H9 (cell line): ENCODE results near the gene SSBP3. TPM values are rescaled to one million over a fixed set of nuclear protein-coding genes. Genes with fewer than 3 reads are reported as not detected.

Experiments used
- DNase-seq: peaks from one replicate; pipeline ENCODE4 v3.0.0-alpha.2; 2017
- H2AFZ ChIP-seq: one replicate; pipeline ENCODE4 v1.6.1; 2013; ENCODE audit warnings: mild to moderate bottlenecking, low read length, control low read depth, moderate library complexity
- H2AK5ac ChIP-seq: 2 replicates; pipeline ENCODE4 v1.6.1; 2013; ENCODE audit warnings: low read length, control low read depth, mixed read lengths; ENCODE audit not compliant: insufficient read length
- H2BK120ac ChIP-seq: one replicate; pipeline ENCODE4 v1.6.1; 2013; ENCODE audit warnings: low read depth, mild to moderate bottlenecking, low read length, control low read depth, inconsistent platforms; ENCODE audit not compliant: poor library complexity, severe bottlenecking
- H2BK12ac ChIP-seq: 2 replicates; pipeline ENCODE4 v1.6.1; 2013; ENCODE audit warnings: low read length, control low read depth, mixed read lengths, low read depth; ENCODE audit not compliant: insufficient read length
- H2BK15ac ChIP-seq: 2 replicates; pipeline ENCODE4 v1.6.1; 2013; ENCODE audit warnings: low read depth, low read length, control low read depth
- H2BK20ac ChIP-seq: one replicate; pipeline ENCODE4 v1.6.1; 2013; ENCODE audit warnings: low read depth, mild to moderate bottlenecking, low read length, control low read depth, inconsistent platforms; ENCODE audit not compliant: poor library complexity, severe bottlenecking
- H2BK5ac ChIP-seq: 2 replicates; pipeline ENCODE4 v1.6.1; 2013; ENCODE audit warnings: low read length, control low read depth, mixed read lengths; ENCODE audit not compliant: insufficient read length
- H3K14ac ChIP-seq: 2 replicates; pipeline ENCODE4 v1.6.1; 2013; ENCODE audit warnings: low read length, control low read depth; ENCODE audit not compliant: insufficient read depth
- H3K18ac ChIP-seq: 2 replicates; pipeline ENCODE4 v1.6.1; 2013; ENCODE audit warnings: low read depth, mild to moderate bottlenecking, mixed read lengths, low read length, control low read depth; ENCODE audit not compliant: insufficient read length
- H3K23ac ChIP-seq: 2 replicates; pipeline ENCODE4 v1.6.1; 2013; ENCODE audit warnings: low read length, control low read depth, mixed read lengths, low read depth; ENCODE audit not compliant: insufficient read length
- H3K23me2 ChIP-seq: 2 replicates; pipeline ENCODE4 v1.6.1; 2013; ENCODE audit warnings: low read depth, mild to moderate bottlenecking, mixed read lengths, low read length, control low read depth; ENCODE audit not compliant: insufficient read length, poor library complexity, severe bottlenecking
- H3K27ac ChIP-seq: 2 replicates; pipeline ENCODE4 v1.5.1; 2013; ENCODE audit warnings: low read length, control low read depth, mixed read lengths, low read depth; ENCODE audit not compliant: insufficient read length
- H3K27me3 ChIP-seq: 2 replicates; pipeline ENCODE4 v1.6.1; 2013; ENCODE audit warnings: low read length, control low read depth, inconsistent platforms; ENCODE audit not compliant: insufficient read depth
- H3K4ac ChIP-seq: 2 replicates; pipeline ENCODE4 v1.6.1; 2013; ENCODE audit warnings: low read depth, mild to moderate bottlenecking, control low read depth, inconsistent platforms, low read length, moderate library complexity
- H3K4me1 ChIP-seq: 2 replicates; pipeline ENCODE4 v1.6.1; 2013; ENCODE audit warnings: low read length, control low read depth, inconsistent platforms; ENCODE audit not compliant: insufficient read depth
- H3K4me2 ChIP-seq: 2 replicates; pipeline ENCODE4 v1.6.1; 2013; ENCODE audit warnings: low read length, control low read depth, mixed read lengths; ENCODE audit not compliant: insufficient read length, insufficient read depth
- H3K56ac ChIP-seq: 2 replicates; pipeline ENCODE4 v1.6.1; 2013; ENCODE audit warnings: low read depth, mild to moderate bottlenecking, mixed read lengths, low read length, control low read depth; ENCODE audit not compliant: insufficient read length
- H3K79me1 ChIP-seq: 2 replicates; pipeline ENCODE4 v1.6.1; 2013; ENCODE audit warnings: low read depth, mild to moderate bottlenecking, moderate library complexity, low read length, control low read depth, inconsistent platforms; ENCODE audit not compliant: insufficient read depth, poor library complexity, severe bottlenecking
- H3K79me2 ChIP-seq: 2 replicates; pipeline ENCODE4 v1.6.1; 2013; ENCODE audit warnings: low read length, control low read depth, inconsistent platforms; ENCODE audit not compliant: insufficient read depth
- H3K9ac ChIP-seq: 2 replicates; pipeline ENCODE4 v1.6.1; 2013; ENCODE audit warnings: low read length, control low read depth, mixed read lengths; ENCODE audit not compliant: insufficient read length; ENCODE audit errors: extremely low read depth
- H3K9me3 ChIP-seq: one replicate; pipeline ENCODE4 v1.6.1; 2013; ENCODE audit warnings: low read depth, low read length, inconsistent platforms; ENCODE audit not compliant: control insufficient read depth
- H3T11ph ChIP-seq: one replicate; pipeline ENCODE4 v1.6.1; 2013; ENCODE audit warnings: mild to moderate bottlenecking, low read length, control low read depth, inconsistent platforms
- H4K20me1 ChIP-seq: one replicate; pipeline ENCODE4 v1.6.1; 2013; ENCODE audit not compliant: control insufficient read depth, insufficient read length, insufficient read depth
- H4K5ac ChIP-seq: 2 replicates; pipeline ENCODE4 v1.6.1; 2013; ENCODE audit warnings: low read depth, mild to moderate bottlenecking, mixed read lengths, low read length, control low read depth; ENCODE audit not compliant: insufficient read length
- H4K8ac ChIP-seq: replicated peaks from 2 replicates; pipeline ENCODE4 v1.6.1; 2013; ENCODE audit warnings: low read length, control low read depth, mixed read lengths, low read depth; ENCODE audit not compliant: insufficient read length
- H4K91ac ChIP-seq: 2 replicates; pipeline ENCODE4 v1.6.1; 2013; ENCODE audit warnings: low read depth, mild to moderate bottlenecking, moderate library complexity, mixed read lengths, low read length, control low read depth; ENCODE audit not compliant: insufficient read length
- H3K27ac Mint-ChIP-seq, 3 experiments: 2 replicates in 2 of 3; 3 replicates in 1 of 3; pipeline ENCODE4 v1.8.0; 2020 to 2021; ENCODE audit warnings: mixed read lengths in 3 of 3, mild to moderate bottlenecking in 1 of 3, moderate library complexity in 1 of 3
- H3K27me3 Mint-ChIP-seq: 2 replicates; pipeline ENCODE4 v1.8.0; 2021; ENCODE audit warnings: low read depth, mild to moderate bottlenecking, moderate library complexity, mixed read lengths
- H3K36me3 Mint-ChIP-seq, 3 experiments: 2 replicates in 2 of 3; 3 replicates in 1 of 3; pipeline ENCODE4 v1.8.0; 2020 to 2021; ENCODE audit warnings: low read depth in 3 of 3, mixed read lengths in 3 of 3; ENCODE audit not compliant: insufficient read depth in 1 of 3
- H3K4me1 Mint-ChIP-seq, 2 experiments: 2 replicates each; pipeline ENCODE4 v1.8.0; 2020; ENCODE audit warnings: mixed read lengths in 2 of 2
- H3K4me3 Mint-ChIP-seq, 2 experiments: 2 replicates in 1 of 2; 3 replicates in 1 of 2; pipeline ENCODE4 v1.8.0; 2020 to 2021; ENCODE audit warnings: mild to moderate bottlenecking in 2 of 2, mixed read lengths in 2 of 2, moderate library complexity in 1 of 2
- H3K9me3 Mint-ChIP-seq, 2 experiments: 2 replicates in 1 of 2; 3 replicates in 1 of 2; pipeline ENCODE4 v1.8.0; 2020; ENCODE audit warnings: mild to moderate bottlenecking in 2 of 2, mixed read lengths in 2 of 2, moderate library complexity in 1 of 2
- WGBS: extraction: QIAGEN DNeasy Blood & Tissue Kit; methylation state at CpG from one replicate; pipeline ENCODE4 v1.1.7; 2013; ENCODE audit warnings: missing lambda C conversion rate, low lambda C conversion rate, mixed read lengths; ENCODE audit not compliant: insufficient read length; ENCODE audit errors: extremely low coverage; 5-methylcytosine and 5-hydroxymethylcytosine counted together
- total RNA-seq: library from RNA; stranded (reverse); gene quantifications from 2 replicates; pipeline ENCODE4 v1.2.1, GENCODE V29; 2021
- TF ChIP-seq, protein P1 (sequence below): fragments of 200-600 bp; sonication (generic); conservative IDR thresholded peaks from 3 replicates; pipeline ENCODE4 v1.8.0; 2021; ENCODE audit warnings: antibody characterized with exemption, mild to moderate bottlenecking

Gene SSBP3
- total RNA-seq, 1 experiment from 2014 or later = 126 TPM

DNA sequence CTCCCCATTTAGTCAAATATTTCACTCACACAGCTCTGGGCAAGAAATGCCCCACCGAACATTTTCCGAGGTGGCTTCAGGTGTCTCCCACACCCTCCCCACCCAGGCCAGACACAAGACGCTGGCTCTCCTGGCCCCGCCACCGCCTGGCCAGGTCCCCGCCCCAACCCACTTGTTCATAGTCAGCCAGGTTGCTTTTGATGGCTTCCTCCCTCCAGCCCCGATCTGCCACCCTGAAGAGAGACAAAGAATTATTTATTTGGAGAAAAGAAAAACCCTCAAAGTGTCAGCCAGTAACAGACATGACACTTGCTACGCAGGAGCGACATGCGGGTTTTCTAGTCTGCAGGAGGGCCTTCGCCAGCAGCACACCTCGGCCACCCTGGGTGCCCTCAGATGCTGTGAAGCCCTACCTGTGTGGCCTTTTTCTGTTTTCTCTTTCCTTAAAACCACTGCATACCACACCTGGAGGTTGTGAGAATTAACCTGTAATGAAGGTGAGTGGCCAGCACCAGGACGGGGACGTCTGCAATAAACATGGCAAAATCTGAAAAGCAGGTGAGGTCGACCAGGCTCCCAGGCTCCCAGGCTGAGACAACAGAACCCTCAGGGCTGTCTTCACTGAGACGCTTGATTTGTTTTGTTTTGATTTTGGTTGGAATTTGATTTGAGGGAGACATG lies 27.2 kb downstream of the SSBP3 start:
- H2AFZ ChIP-seq = no peak overlapping the region
- H4K20me1 ChIP-seq = no peaks in the 10 kb centered on the region
- H3K9ac ChIP-seq = no peak overlapping the region
- Mint-ChIP-seq H3K27me3 (no peaks in the 10 kb centered on the region), H3K36me3 (peaks cover 12 to 25% (median 19%) of the 10 kb centered on the region in 3 experiments), H3K9me3 (no peaks in the 10 kb centered on the region), H3K4me3 (peak overlapping the region; percentile 40 to 72; a peak in 4 of 5 replicates), H3K4me1 (peaks cover 76 to 78% of the 10 kb centered on the region in 2 experiments), H3K27ac (peak overlapping the region; percentile 91 to 97 (median 93))
- H3K14ac ChIP-seq = peak overlapping the region; percentile 9; the same call in 1 of the 2 replicates
- TF ChIP-seq, protein P1, sequence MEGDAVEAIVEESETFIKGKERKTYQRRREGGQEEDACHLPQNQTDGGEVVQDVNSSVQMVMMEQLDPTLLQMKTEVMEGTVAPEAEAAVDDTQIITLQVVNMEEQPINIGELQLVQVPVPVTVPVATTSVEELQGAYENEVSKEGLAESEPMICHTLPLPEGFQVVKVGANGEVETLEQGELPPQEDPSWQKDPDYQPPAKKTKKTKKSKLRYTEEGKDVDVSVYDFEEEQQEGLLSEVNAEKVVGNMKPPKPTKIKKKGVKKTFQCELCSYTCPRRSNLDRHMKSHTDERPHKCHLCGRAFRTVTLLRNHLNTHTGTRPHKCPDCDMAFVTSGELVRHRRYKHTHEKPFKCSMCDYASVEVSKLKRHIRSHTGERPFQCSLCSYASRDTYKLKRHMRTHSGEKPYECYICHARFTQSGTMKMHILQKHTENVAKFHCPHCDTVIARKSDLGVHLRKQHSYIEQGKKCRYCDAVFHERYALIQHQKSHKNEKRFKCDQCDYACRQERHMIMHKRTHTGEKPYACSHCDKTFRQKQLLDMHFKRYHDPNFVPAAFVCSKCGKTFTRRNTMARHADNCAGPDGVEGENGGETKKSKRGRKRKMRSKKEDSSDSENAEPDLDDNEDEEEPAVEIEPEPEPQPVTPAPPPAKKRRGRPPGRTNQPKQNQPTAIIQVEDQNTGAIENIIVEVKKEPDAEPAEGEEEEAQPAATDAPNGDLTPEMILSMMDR = no peak
- H3K18ac ChIP-seq = peak overlapping the region; percentile 47
- H3K4me1 ChIP-seq = peaks cover 33% of the 10 kb centered on the region; the same call in 1 of the 2 replicates
- no peak overlapping the region for H3K56ac ChIP-seq
- WGBS = no CpG with 5 or more reads among the region's 16 CpGs
- H3T11ph ChIP-seq = no peak overlapping the region
- H3K9me3 ChIP-seq = no peaks in the 10 kb centered on the region
- H3K4me2 ChIP-seq = peak overlapping the region; percentile 7
- no peak overlapping the region for H3K4ac ChIP-seq
- no peak for DNase-seq
- H2BK20ac ChIP-seq = no peak overlapping the region
- H2BK5ac ChIP-seq = no peak overlapping the region
- no peak overlapping the region for H4K5ac ChIP-seq
- peak overlapping the region; percentile 90 for H2BK120ac ChIP-seq
- H3K79me1 ChIP-seq = peaks cover 4% of the 10 kb centered on the region
- no peak overlapping the region for H2BK15ac ChIP-seq
- no peaks in the 10 kb centered on the region for H3K23me2 ChIP-seq
- peak overlapping the region; percentile 19 for H3K27ac ChIP-seq
- no peak overlapping the region for H4K8ac ChIP-seq
- H4K91ac ChIP-seq = no peak overlapping the region
- no peak overlapping the region for H2AK5ac ChIP-seq
- H3K79me2 ChIP-seq = peaks cover 18% of the 10 kb centered on the region; the same call in 1 of the 2 replicates
- H2BK12ac ChIP-seq = no peak overlapping the region
- no peak overlapping the region for H3K23ac ChIP-seq
- no peaks in the 10 kb centered on the region for H3K27me3 ChIP-seq
